HG03457 (cell line): Measurements from ENCODE around the gene CKAP4.

Experiments used
- ATAC-seq: cut with Tn5 transposase; IDR thresholded peaks from one replicate; pipeline ENCODE4 v1.9.1; 2021; ENCODE audit warnings: moderate number of reproducible peaks; ENCODE audit not compliant: unreplicated experiment

Gene CKAP4

GRCh38 chr12:106243620-106244019, 4.2 kb downstream of the CKAP4 start:
- no peak for ATAC-seq

GRCh38 chr12:106240821-106241220, 7.0 kb downstream of the CKAP4 start:
- ATAC-seq, result no peak

GRCh38 chr12:106239951-106240335, 7.9 kb downstream of the CKAP4 start:
- no peak for ATAC-seq

GRCh38 chr12:106239241-106239950, 8.4 kb downstream of the CKAP4 start:
- no peak for ATAC-seq

GRCh38 chr12:106238146-106238545, 9.7 kb downstream of the CKAP4 start:
- no peak for ATAC-seq

GRCh38 chr12:106235770-106236169, 12.1 kb downstream of the CKAP4 start:
- no peak for ATAC-seq

- ATAC-seq, result no peak
Observed at GRCh38 chr12:106234449-106234848, 13.4 kb downstream of the CKAP4 start.

GRCh38 chr12:106233011-106233410, 14.8 kb downstream of the CKAP4 start:
- no peak for ATAC-seq

- no peak for ATAC-seq
Observed at GRCh38 chr12:106229036-106229591, 18.7 kb downstream of the CKAP4 start.

- ATAC-seq, result no peak
Observed at GRCh38 chr12:106228320-106228710, 19.5 kb downstream of the CKAP4 start.

GRCh38 chr12:106227641-106228319, 20.0 kb downstream of the CKAP4 start:
- ATAC-seq, result no peak

GRCh38 chr12:106226884-106227640, 20.8 kb downstream of the CKAP4 start:
- ATAC-seq, result no peak

- no peak for ATAC-seq
Observed at GRCh38 chr12:106224355-106224706, 23.5 kb downstream of the CKAP4 start.

GRCh38 chr12:106223485-106224354, 24.1 kb downstream of the CKAP4 start:
- ATAC-seq, result no peak

- ATAC-seq, result no peak
Observed at GRCh38 chr12:106220536-106220935, 27.3 kb downstream of the CKAP4 start.

GRCh38 chr12:106219043-106219442, 28.8 kb downstream of the CKAP4 start:
- no peak for ATAC-seq

GRCh38 chr12:106217706-106218105, 30.1 kb downstream of the CKAP4 start:
- no peak for ATAC-seq

- no peak for ATAC-seq
Observed at GRCh38 chr12:106214571-106214970, 33.2 kb downstream of the CKAP4 start.

- ATAC-seq, result no peak
Observed at GRCh38 chr12:106213662-106214061, 34.2 kb downstream of the CKAP4 start.

GRCh38 chr12:106211973-106212372, 35.8 kb downstream of the CKAP4 start:
- no peak for ATAC-seq
